A549 (cell line): ENCODE data around the gene KIF21B.

Experiments used
- BHLHE40 ChIP-seq: IDR thresholded peaks from 2 replicates; pipeline ENCODE4 v1.6.1; 2012; ENCODE audit warnings: low read depth, low read length, inconsistent platforms
- CTCF ChIP-seq: fragments of >200 bp; sonication (Bioruptor Twin); formaldehyde crosslinking; IDR thresholded peaks from 3 replicates; pipeline ENCODE4 v1.5.1; 2016
- EHMT2 ChIP-seq: fragments of 200-600 bp; sonication (generic); IDR thresholded peaks from 2 replicates; pipeline ENCODE4 v1.6.1; 2016; ENCODE audit warnings: antibody characterized with exemption, low read depth, mild to moderate bottlenecking, moderate library complexity
- EP300 ChIP-seq, 2 experiments: fragments of >200 bp; sonication (Bioruptor Twin); formaldehyde crosslinking; IDR thresholded peaks; 2 replicates in 1 of 2; 3 replicates in 1 of 2; pipeline ENCODE4 v1.6.1; 2016 to 2017
- JUN ChIP-seq, 2 experiments: fragments of >200 bp; sonication (Bioruptor Twin); formaldehyde crosslinking; IDR thresholded peaks; 2 replicates in 1 of 2; 3 replicates in 1 of 2; pipeline ENCODE4 v1.6.1; 2016 to 2017
- MAZ ChIP-seq: fragments of 150-350 bp; IDR thresholded peaks from 2 replicates; pipeline ENCODE4 v1.6.1; 2014; ENCODE audit warnings: antibody characterized with exemption, low read depth, low read length, borderline replicate concordance
- MYC ChIP-seq: IDR thresholded peaks from 2 replicates; pipeline ENCODE4 v1.6.1; 2012; ENCODE audit warnings: mild to moderate bottlenecking, inconsistent platforms, low read length, improper control_type of control experiment, borderline replicate concordance
- NFE2L2 ChIP-seq: fragments of 150-350 bp; conservative IDR thresholded peaks from 2 replicates; pipeline ENCODE4 v1.6.1; 2014; ENCODE audit warnings: low read length
- POLR2A ChIP-seq: IDR thresholded peaks from 2 replicates; pipeline ENCODE4 v1.6.1; 2012; ENCODE audit warnings: mild to moderate bottlenecking, low read length
- RFX5 ChIP-seq: fragments of 450-650 bp; IDR thresholded peaks from 2 replicates; pipeline ENCODE4 v1.7.1; 2014; ENCODE audit warnings: antibody characterized with exemption, mild to moderate bottlenecking, moderate library complexity
- SMC3 ChIP-seq: fragments of >200 bp; sonication (Bioruptor Twin); formaldehyde crosslinking; IDR thresholded peaks from 3 replicates; pipeline ENCODE4 v1.6.1; 2018; ENCODE audit warnings: inconsistent platforms
- TP53 ChIP-seq: fragments of 250-450 bp; sonication (Bioruptor Pico); IDR thresholded peaks from 2 replicates; pipeline ENCODE4 v1.5.0; 2021; ENCODE audit warnings: mild to moderate bottlenecking, moderate library complexity
- ZC3H11A ChIP-seq: fragments of 450-650 bp; IDR thresholded peaks from 2 replicates; pipeline ENCODE4 v1.6.1; 2014; ENCODE audit warnings: antibody characterized with exemption, mild to moderate bottlenecking
- ZNF302 ChIP-seq: fragments of 250-450 bp; sonication (Bioruptor Pico); IDR thresholded peaks from 2 replicates; pipeline ENCODE4 v1.9.0; 2021; ENCODE audit warnings: inconsistent platforms, mild to moderate bottlenecking, moderate library complexity

GRCh38 chr1:200974711-200975110 is 48.8 kb downstream of the KIF21B start:
- TF ChIP-seq CTCF (no peak), EHMT2 (no peak), MYC (no peak), BHLHE40 (no peak), ZC3H11A (no peak), TP53 (no peak), MAZ (no peak), EP300 (IDR thresholded peaks at IDR 0.05) (no peak), RFX5 (no peak), POLR2A (no peak), SMC3 (no peak), JUN (IDR thresholded peaks at IDR 0.05) (no peak), NFE2L2 (no peak), ZNF302 (CRISPR knock-in tag) (no peak)
